ENCODE results near the gene FGFR2.
A peak's percentile ranks its signal among the peaks of the same experiment; 100 is the strongest.

Gene FGFR2

DNA sequence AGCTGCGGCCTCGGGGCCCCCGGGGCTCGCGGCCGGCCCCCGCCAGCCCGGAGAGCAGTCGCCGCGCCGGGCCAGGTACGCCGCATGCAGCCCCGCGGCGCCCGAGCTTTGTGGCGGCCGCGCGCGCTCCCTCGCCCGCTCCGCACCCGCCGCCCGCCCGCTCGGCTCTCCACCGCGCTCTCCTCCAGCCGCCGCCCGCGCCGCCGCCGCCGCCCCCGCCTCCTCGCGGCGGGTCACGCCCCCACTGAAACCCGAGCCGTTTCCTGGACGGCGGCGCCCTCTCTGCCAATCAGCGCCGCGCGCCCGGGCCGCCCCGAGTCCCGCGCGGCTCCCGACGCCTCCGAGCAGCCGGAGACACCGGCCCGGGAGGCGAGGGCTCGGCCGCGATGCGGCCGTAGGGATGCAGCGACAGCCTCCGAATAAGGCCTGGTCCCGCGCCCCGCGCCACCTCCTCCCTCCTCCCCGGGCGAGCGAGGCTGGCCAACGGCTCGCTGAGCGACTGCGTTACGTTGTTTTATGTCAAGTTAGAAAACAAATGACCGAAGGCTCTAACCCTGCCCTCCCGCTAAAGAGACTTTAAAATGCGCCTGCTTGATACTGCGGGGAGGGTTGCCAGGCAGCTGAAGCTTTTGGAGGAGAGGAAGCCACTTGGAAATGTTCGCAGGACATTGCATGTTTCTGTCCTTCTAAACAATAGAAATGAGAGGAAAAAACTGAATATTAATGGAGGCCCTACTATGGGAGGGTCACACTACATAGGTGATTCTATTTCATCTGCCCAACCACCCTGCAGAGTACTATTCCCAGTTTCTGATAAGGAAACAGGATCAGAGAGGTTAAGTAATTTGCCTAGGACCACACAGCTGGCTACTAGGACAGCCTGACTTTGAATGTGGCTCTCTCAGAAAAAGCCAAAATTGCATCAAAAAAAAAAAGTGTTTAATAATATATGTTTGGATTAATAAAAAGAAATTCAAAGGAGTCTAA lies at the start of gene FGFR2:
FGFR2 (minus strand) TSS at position 182 of the 987 bp plus-strand sequence. CDS start 4,627 bp downstream, outside the sequence.
- peak; percentile 75 to 79 for DNase-seq

DNA sequence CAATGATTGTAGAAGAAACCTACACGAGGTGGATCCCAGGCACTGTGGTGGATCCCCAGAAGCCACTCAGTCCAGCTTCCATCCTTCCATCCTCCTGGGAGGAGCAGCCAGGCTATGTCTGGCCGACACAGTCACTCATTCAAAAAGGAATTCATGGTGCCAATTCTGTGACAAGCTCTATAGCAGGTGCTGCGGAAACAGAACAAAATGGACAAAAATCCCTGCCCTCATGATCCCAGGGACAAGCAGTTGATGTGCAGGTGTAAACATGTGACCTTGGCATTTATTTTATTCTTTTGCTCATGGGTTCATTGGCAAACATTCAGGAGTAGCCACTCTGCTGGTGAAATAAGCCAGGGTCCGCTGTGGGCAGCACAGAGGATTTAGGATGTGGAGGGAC lies 49.2 kb upstream of the FGFR2 start:
- DNase-seq: no peak

DNA sequence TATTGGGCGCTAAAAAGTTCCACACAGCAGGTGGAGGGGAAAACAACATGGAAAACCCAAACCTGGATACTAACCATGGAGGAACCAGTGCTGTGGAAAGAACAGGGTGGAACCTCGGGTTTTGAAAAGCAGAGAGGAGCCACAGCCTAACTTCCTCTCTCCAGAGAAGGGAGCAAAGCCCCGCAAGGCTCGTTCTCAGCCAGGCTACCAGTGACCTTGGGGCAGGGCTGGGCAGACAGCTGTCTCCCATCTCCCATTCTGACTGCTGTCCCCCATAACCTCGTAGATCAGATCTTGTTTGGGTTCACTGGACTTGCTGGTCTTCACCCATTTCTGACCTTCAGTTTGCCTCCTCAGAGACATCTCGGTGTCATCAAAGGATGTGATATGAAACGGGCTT lies 47.5 kb upstream of the FGFR2 start:
- no peak for DNase-seq

DNA sequence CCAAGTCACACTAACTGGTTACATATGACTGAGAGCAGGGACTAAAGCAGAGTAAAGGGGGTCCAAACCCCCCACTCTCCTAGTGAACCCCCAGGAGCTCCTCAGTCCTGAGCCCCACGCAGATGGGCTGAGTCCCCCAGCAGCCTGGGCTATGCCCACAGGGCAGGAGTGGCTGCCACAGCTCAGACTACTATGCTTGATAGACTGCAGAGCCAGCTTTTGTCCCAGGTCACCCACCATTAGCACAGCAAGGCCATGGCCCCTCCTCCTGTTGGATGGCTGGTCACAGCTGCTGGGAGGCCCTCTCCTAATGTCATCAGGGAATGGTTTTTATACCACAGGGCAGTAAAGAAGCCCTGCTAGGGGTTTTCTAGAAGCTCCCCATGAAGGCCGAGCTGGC lies 46.3 kb upstream of the FGFR2 start:
- no peak for DNase-seq

DNA sequence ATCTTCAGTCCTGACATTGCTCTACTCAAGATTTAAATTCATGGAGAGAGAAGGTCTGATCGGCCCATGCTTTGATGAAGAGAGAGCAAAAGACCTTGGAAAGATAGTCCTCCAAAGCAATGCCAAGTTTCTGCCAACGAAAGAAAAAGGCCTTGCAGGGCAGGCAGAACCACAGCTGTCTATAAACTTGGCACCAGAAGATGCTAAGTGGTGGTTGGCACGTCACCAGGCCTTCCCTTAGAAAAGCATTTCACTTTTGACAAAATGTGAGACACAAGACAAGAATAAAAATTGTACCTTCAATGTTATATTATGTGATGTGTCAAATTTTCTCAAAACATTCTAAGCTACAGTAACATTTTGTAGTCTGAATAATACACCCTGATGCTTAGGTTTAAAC lies 42.0 kb upstream of the FGFR2 start:
- DNase-seq: no peak

DNA sequence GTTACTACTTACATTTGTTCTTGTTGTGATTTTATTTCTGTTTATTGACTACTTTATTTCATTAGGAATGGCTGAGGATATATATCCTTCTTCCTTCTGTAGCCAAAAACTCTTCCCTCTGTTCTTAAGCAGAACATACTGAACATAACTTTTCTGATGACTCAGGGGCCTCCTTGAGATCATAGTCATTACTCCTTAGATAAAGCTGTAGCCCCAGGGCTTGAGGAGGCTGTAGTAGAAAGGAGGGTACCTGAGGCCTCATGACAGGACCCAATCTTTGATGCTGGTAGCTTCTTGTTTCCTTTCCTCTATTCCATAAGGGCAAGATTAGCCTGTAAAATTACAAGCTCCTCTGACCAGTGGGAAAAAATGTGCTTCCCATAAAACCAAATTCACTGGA lies 41.2 kb upstream of the FGFR2 start:
- DNase-seq: no peak

DNA sequence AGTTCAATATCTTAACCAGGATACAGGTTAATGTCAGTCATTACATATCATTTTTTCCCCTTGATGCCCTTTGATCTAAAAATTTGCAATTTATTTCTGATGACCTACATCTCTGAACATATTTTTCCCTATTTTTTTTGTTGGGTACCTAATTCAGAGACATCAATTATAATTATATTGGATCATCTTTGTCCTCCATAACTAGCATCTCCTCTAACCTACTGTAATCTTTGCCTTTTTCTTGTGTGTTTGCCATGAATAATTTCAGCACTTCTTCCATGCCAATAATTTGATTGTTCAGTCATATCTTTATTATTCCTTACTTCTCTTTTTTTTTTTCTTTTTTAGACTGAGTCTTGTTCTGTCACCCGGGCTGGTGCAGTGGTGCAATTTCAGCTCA lies 39.2 kb upstream of the FGFR2 start:
- no peak for DNase-seq

DNA sequence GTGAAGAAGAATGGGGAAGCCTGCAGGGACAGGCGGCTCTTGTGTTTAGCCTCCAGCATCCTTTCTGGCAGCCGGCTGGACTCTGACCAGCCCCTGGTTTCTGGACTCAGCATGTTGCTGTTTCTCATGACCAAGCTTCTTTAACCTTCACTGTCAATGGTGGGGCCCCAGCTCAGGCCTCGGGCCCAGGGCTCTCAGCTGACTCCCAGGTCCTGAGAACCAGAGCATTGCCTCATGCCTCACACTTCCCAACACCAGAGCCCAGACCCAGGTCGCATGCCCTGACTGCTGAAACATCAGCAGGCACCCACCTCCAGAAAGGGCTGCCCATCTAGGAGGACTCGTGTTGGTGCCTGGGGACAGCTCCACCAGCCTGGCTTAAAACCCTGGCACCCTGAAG lies 34.8 kb upstream of the FGFR2 start:
- DNase-seq: no peak

DNA sequence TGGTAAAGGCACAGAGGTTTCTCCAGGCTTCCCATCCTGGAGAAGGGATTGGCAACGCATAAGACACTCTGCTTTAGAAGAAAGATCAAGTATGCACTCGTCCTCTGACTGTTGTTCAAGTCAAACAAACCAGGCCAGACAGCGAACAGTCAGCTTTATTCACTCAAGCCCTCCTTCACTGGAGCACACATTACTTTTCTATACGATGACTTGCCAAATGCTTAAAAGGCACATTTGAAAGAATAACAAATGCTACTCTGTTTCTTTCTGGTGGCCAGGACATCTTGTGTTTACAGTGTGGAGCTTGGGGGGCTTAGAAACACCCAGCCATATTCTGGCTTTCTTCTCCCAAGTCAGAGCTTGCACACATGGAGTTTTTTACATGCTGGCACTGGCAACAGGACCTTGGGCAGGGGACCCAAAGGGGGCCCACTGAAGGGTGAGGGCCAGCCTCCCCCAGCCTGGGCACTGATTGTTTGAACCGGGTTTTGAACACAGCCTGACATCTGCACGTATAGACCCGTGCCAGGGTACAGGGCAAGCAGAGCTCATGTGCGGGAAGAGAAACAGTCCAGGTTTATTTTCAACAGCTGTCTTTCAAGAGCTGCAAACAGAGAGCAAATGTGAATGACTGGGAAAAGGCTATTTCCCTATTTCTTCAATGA lies 33.3 kb upstream of the FGFR2 start:
- no peak for DNase-seq

DNA sequence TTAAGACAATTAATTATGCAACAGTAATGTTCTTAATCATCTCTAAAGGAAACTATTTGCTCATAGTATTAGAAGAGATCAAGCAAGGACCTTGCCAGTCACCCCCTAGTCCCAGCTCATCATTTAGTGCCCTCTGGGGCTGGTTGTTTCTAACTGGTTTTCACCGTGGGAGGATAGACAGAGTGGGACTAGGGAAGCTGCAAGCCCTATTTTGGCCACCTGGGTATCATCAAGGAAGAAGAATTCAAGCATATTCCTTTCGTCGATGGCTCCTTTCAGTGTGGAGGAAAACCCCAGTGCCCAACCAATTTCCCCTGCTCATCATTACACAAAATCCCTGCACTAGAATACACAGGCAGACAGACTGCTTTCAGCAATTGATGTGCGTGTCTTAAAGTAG lies 30.6 kb upstream of the FGFR2 start:
- no peak for DNase-seq

DNA sequence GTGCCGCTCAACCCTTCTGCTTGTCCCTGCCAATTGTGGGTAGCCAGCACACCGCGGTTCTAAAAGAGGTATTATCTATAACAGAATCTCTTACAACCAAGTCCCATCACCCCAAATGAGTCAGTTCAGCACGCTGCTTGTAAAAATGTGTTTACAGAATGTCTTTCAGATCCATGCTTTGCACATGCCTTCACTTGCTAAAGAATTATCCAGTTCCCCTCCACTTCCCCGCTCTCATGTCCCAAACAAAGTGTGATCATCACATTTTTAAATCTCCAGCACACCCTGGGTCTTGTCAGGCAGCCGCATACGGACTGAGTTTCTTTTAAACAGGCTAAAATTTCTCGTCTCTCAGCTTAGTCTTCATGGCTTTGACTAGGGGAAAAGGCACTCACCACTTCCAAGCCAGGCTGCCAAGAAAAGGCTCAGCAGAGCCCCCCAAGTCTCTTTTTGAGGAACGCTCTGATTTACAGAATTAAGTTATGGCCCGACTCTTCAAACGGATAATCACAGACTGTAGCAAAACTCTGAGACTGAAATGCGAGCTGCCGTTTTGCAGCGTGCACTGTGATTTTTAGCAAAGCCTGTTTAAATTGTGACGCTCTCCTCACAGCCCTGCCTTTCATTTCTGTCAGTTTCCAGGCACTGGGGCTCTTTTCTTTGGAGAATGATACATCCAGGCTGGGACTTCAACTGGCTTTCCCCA lies 29.8 kb upstream of the FGFR2 start:
- DNase-seq: no peak

DNA sequence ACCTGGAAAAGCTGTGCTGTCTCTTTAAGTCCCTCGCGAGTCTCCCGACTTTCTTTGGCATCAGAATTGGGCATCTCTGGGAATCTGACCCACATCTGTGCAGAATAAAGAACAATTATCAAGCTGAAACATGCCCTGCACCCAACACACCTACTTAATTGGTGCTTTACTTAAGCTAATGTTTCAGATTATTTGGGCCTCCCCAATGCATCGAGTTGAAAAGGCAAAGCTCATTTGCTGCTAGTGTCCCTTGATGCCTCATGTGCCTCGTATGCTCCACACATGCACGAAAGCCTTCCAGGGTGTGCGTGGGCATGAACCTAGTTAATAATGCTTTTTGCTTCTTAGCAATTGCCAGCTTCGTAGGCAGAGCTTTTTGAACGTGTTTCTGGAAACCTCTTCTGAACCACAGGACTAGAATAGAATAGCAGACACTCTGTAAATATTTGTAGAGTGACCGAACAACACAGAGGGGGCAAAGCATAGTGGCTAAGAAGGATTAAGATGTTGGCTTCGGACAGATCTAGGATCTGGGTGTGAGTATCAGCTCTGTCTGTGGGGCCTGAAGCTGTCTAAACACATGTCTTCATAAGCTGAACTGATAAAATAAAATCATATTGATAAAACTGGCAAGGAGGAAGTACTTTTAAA lies 26.7 kb upstream of the FGFR2 start:
- DNase-seq: no peak

DNA sequence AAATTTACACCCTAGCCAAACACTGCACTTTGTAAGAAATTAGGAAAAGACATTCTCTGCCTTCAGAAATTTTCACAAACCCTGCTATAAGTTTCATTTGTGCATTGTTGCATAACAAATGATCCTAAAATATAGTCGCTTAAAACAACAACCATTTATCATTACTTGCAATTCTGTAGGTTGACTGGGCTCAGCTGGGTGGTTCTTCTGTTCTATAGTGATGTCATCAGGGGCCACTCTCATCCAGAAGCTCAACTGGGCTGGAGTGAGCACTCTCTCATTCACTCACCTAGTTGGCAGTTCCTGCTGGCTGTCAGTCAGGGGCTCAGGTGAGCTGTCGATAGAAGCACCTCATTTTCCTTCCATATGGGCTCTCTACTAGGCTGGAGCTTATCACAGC lies 20.7 kb upstream of the FGFR2 start:
- DNase-seq: no peak

DNA sequence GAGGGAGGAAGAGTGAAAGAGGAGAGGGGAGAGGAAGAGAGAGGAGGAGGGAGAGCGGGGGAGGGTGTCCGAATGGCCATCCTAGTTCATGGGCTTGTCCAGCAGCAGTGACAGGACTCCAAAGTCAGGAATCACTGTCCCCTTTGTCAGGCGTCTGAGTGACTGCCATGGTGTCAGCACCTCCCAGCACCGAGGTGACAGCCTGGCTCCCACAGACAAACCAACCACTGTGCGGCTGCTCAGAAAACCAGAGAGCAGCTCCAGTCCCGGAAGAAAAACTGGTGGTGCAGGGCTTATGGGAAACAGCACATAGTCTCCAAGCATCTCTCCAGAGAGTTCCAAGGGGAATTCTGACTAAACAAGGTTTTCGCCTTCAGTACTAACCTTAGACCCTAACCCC lies 18.9 kb upstream of the FGFR2 start:
- peak; percentile 58 to 68 for DNase-seq

DNA sequence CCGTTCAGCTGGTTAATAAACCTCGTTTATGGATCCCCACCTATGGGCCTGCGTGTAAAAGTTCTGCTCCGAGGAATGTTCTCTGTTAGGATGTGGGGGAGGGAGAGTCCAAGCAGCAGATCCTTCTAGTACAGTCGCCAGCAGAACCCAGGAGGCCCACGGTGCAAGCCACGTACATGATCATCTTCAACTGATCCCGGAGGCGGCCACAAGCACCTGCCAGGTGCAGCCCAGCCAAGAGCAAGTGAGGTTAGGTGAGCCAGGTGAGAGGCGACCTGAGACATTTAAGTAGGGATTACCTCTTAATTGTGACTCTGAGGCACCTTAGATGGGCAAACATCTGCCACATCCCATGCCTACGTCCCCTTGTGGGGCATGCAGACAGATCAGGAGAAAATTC lies 18.0 kb upstream of the FGFR2 start:
- no peak for DNase-seq

DNA sequence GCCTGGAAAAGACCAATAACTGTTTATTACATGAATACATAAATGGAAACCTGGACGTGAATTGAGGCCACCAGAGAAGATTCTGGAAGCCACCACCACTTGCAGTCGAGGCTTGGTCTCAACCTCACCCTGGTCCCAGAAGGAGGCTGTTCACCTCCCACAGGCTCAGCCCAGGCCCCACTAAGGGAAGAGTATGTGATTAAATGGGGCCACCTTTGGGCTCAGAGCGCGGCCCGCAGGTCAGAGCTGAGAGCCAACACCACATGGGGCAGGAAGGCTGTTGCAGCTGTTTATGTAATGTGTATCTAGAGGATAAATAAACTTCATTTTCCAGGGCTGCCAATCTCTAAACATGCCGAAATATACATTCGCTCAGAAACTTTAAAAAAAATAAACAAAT lies 17.6 kb upstream of the FGFR2 start:
- no peak for DNase-seq

DNA sequence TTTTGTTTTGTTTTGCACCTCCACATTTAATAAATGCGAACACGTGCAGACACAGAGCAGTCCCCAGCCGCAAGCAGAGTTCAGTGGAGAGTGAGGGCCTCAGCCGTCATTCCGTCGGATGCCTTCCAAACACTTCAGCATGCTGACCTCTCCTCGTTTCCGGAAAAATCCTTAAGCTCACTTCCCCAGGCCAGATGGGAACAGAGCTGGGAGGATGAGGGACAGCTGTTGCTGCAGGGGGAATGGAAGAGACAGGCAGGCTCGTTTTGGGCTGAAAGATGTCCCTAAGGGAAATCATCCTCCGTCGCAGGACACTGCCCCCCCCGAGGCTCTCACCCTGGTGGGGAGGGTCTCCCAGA lies 17.2 kb upstream of the FGFR2 start:
- DNase-seq: no peak

DNA sequence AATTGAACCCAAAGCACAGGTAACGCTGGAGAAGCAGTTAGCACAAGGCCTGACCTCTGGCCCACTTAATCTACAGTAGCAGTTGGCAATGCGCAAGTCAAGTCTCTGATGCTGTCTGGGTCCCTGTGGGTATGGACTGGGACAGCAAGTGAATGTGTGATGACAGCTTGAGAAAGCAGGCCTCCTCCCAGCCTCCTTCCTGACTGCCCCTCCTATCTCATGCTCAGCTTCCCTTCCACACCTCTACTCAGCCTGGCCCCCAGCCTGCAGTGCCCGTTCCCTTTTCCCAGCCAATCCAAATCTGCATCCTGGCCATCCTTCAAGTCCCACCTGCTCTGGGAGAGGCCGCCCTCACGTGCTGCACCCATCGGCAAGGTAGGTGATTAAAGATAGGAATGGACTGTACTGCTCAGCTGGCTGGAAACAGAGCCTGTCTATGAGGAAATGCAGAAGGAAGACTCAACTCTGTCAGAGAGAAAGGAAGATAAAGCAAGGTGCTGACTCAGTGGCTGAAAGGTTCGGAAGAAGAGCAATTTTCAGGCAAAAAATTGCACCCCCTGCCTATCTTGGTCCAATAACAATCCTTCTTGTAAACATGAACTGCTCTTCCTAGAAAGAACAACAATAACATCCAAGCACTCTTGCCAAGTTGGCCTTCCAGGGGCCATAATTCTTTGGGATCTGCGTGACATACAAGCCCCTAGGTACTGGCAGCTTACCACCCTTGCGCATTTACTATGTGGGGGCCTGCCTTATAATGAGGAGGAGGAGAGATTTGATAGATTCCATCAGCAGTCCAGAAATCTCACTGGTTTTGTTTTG lies 16.6 kb upstream of the FGFR2 start:
- no peak for DNase-seq

DNA sequence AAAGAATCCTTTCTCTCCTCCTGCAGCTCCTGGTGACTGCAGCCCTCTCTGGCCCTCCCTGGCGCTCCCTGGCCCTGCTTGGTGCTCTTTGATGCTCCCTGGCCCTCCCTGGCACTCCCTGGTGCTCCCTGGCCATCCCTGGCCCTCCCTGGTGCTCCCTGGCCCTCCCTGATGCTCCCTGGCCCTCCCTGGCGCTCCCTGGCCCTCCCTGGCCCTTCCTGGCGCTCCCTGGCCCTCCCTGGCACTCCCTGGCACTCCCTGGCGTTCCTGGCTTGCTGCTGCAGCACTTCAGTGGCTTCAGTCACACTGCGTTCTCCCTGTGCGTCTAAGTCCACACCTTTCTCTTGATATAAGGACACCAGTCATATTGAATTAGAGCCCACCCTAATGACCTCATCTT lies 15.2 kb upstream of the FGFR2 start:
- no peak for DNase-seq

DNA sequence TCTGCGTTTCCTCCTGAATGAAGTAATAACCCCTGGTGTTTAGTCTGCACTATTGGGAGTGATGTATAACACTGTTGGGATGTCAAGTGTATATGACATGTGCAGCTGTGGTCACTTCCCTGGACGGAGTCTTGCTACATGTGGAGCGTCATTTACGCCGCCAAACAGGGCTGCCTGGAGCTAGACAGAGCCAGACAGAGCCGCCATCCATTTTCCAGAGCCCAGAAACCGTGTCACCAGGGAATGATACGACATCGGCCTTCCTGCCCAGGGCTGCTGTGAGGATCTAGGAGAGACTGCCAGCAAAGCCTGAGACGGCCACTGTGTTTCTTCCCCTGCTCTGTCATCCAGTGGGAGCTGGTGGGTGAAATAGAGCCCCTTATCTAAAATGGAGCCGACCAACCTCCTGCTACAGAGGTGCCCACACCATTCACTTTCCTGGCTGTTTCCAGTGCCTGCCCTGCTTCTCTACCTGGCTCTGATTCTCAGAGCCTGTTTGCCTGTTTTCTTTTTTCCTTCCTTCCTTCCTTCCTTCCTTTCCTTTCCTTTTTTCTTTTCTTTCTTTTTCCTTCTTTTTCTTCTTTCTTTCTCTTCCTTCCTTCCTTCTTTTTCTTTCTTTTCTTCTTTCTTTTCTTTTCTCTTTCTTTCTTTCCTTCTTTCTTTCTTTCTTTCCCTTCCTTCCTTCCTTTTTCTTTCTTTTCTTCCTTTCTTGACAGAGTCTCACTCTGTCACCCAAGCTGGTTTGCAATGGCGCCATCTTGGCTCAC lies 13.3 kb upstream of the FGFR2 start:
- no peak for DNase-seq

DNA sequence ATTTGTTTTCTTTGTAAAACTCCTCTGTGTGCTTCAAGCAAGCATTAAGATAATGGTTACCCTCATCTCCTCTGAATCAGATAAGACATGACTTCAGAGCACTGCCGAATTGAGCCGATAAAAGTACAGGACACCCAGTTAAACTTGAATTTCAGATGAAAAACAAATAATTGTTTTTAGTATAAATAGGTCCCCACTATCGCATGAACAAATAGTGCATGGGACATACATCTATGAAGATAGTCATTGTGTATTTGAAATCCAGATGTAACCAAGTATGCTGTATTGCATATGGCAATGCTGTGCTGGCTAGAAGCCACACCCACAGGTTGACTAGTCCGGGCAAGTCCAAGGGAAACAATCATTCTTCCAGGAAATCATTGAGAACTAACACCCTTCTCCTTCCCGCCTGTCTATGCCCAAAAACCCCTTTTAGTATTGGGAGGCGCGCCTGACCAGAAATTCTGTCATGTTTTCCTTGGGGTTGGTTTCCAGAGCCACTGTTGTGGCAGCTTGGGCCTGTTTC lies 12.6 kb upstream of the FGFR2 start:
- DNase-seq: no peak
